ENCODE measurements around the gene GFOD2.

GFOD2 gene

GRCh38 chr16:67719048-67719777 lies at the start of gene GFOD2:
Gene GFOD2, minus strand, starts transcription at chr16:67719316. Its CDS starts 33,601 bp downstream, at chr16:67685715.
- TF ChIP-seq CTCF (IDR thresholded peaks at IDR 0.05; ENCODE audit: low read length, missing control alignments): no peak
- peak within 1 kb of the TSS; percentile 90 for H3K4me3 ChIP-seq (replicated peaks; ENCODE audit: low read depth, low read length)
- peak; percentile 95 for DNase-seq (ENCODE audit: low read depth)

GRCh38 chr16:67767953-67768352 lies 48.8 kb upstream of the GFOD2 start:
- DNase-seq (ENCODE audit: low read depth): peak; percentile 66
- H3K4me3 ChIP-seq (replicated peaks; ENCODE audit: low read depth, low read length): no peak overlapping the region
- no peak for TF ChIP-seq CTCF (IDR thresholded peaks at IDR 0.05; ENCODE audit: low read length, missing control alignments)

- no peak overlapping the region for H3K4me3 ChIP-seq (replicated peaks; ENCODE audit: low read depth, low read length)
- no peak for DNase-seq (ENCODE audit: low read depth)
- TF ChIP-seq CTCF (IDR thresholded peaks at IDR 0.05; ENCODE audit: low read length, missing control alignments): no peak
These were observed 47.2 kb upstream of the GFOD2 start for GRCh38 chr16:67766291-67766690.

- TF ChIP-seq CTCF (IDR thresholded peaks at IDR 0.05; ENCODE audit: low read length, missing control alignments): no peak
- DNase-seq (ENCODE audit: low read depth): no peak
- no peak overlapping the region for H3K4me3 ChIP-seq (replicated peaks; ENCODE audit: low read depth, low read length)
These were observed 45.1 kb upstream of the GFOD2 start for GRCh38 chr16:67764158-67764667.

GRCh38 chr16:67763066-67763465 lies 44.0 kb upstream of the GFOD2 start:
- no peak overlapping the region for H3K4me3 ChIP-seq (replicated peaks; ENCODE audit: low read depth, low read length)
- no peak for TF ChIP-seq CTCF (IDR thresholded peaks at IDR 0.05; ENCODE audit: low read length, missing control alignments)
- no peak for DNase-seq (ENCODE audit: low read depth)

GRCh38 chr16:67762385-67762784 lies 43.3 kb upstream of the GFOD2 start:
- no peak for TF ChIP-seq CTCF (IDR thresholded peaks at IDR 0.05; ENCODE audit: low read length, missing control alignments)
- no peak overlapping the region for H3K4me3 ChIP-seq (replicated peaks; ENCODE audit: low read depth, low read length)
- DNase-seq (ENCODE audit: low read depth): no peak

GRCh38 chr16:67761924-67762323 lies 42.8 kb upstream of the GFOD2 start:
- DNase-seq (ENCODE audit: low read depth): no peak
- TF ChIP-seq CTCF (IDR thresholded peaks at IDR 0.05; ENCODE audit: low read length, missing control alignments): no peak
- H3K4me3 ChIP-seq (replicated peaks; ENCODE audit: low read depth, low read length): no peak overlapping the region

Measured in fibroblast of pulmonary artery (primary cell).